Measurements from ENCODE around the gene OR52H1.
"Not testable (repeated sequence)": the region's sequence is repeated elsewhere in the genome, so short reads cannot be mapped to it uniquely, and the experiment has no call there.

OR52H1 gene

DNA sequence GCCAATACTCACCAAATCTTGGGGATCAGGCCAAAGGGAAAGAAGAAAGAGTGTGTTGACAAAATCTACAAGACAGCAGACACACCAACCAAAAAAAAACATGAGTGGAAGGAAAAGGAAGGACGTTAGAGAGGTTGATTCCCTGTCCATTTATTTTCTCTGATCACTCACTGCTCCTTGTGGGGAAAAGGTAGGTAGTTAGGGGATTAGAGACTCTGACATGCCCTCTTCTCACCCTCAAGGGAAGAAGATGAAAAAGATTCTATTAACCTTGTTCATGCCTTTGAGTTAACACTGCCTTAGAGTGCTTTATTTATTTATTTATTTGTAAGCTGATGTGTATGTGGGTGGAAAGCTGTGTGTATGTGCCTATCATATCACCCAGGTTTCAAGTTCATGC, at the start of gene OR52H1:
Gene OR52H1, minus strand, starts transcription at position 101 of the 400 bp plus-strand sequence. CDS start 3,035 bp downstream, outside the sequence.
- Histone ChIP-seq H3K27ac (ENCODE audit: low read depth, low read length) (no peak within 1 kb of the TSS), H3K4me3 (ENCODE audit: low read depth, low read length) (no peak within 1 kb of the TSS), H3K36me3 (ENCODE audit: control insufficient read depth, insufficient read depth, low read length) (no peaks in the 10 kb centered on the region), H3K4me1 (ENCODE audit: control insufficient read depth, insufficient read depth, low read length) (no peaks in the 10 kb centered on the region), H3K27me3 (ENCODE audit: control insufficient read depth, insufficient read depth, low read length) (no peaks in the 10 kb centered on the region), H3K9ac (ENCODE audit: low read length) (no peak within 1 kb of the TSS), H3K9me3 (ENCODE audit: control insufficient read depth, insufficient read depth, low read depth, low read length) (no peaks in the 10 kb centered on the region)

DNA sequence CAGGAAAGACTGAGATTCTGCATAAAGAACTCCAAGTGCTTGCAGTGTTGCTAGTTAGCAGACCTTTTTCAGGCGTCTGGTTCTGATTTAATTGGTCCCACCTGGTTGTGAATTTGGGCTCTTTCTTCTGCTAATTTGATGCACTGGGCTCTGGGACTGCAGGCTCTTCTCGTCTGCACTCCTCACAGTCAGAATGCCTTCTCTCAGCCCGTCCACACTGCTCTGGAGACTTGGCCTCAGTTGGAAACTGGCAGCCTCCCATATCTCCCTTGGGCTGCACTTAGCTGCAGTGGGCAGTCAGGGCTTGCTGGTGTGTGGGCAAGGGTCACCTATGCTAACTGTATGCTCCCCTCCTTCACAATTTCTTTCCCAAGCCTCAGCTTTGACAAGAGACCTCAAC, 49.6 kb upstream of the OR52H1 start:
- no peak overlapping the region for H3K27ac ChIP-seq (ENCODE audit: low read depth, low read length)
- no peaks in the 10 kb centered on the region for H3K9me3 ChIP-seq (ENCODE audit: control insufficient read depth, insufficient read depth, low read depth, low read length)
- peaks cover 25% of the 10 kb centered on the region for H3K4me1 ChIP-seq (ENCODE audit: control insufficient read depth, insufficient read depth, low read length)
- H3K36me3 ChIP-seq (ENCODE audit: control insufficient read depth, insufficient read depth, low read length) = no peaks in the 10 kb centered on the region
- peak overlapping the region; percentile 75 for H3K4me3 ChIP-seq (ENCODE audit: low read depth, low read length)
- H3K9ac ChIP-seq (ENCODE audit: low read length) = no peak overlapping the region
- H3K27me3 ChIP-seq (ENCODE audit: control insufficient read depth, insufficient read depth, low read length) = no peaks in the 10 kb centered on the region

DNA sequence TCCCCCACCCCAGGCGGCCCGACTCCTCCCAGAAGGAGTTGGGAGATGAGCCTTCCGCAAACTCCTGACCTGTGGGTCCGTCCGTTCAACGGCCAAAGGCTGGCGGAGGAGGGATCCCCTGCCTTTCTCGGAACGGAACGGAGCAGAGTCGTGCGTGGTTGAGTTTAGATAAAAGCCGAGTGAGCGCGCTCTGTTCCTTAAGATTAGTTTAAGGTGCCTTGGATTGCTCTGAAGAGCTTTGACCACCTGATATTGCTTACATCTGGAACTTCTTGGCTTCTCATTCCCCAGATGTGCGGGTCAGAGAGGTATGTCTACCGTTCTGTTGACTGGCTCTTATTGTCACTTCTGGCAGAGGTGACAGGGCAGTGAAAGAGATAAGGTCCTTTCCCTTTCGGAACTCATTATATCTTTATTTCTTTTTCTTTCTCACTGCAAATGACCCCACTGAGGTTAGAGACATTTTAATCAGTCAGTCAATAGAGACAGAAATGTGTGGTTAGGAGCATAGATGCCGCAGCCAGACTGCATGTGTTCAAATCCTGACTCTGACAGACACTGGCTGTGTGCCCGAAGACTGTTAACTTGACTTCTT, 48.4 kb upstream of the OR52H1 start, which contains the start of gene TRIM6:
Gene TRIM6, plus strand, starts transcription at position 31 of the 595 bp plus-strand sequence. Its CDS starts 261 bp downstream, at position 292.
- Histone ChIP-seq H3K9me3 (ENCODE audit: control insufficient read depth, insufficient read depth, low read depth, low read length) (no peaks in the 10 kb centered on the region), H3K4me1 (ENCODE audit: control insufficient read depth, insufficient read depth, low read length) (peaks cover 25% of the 10 kb centered on the region), H3K36me3 (ENCODE audit: control insufficient read depth, insufficient read depth, low read length) (no peaks in the 10 kb centered on the region), H3K9ac (ENCODE audit: low read length) (peak within 1 kb of the TSS; percentile 63), H3K27ac (ENCODE audit: low read depth, low read length) (peak within 1 kb of the TSS; percentile 70; the same call in 1 of the 2 replicates), H3K4me3 (ENCODE audit: low read depth, low read length) (peak within 1 kb of the TSS; percentile 75), H3K27me3 (ENCODE audit: control insufficient read depth, insufficient read depth, low read length) (no peaks in the 10 kb centered on the region)

DNA sequence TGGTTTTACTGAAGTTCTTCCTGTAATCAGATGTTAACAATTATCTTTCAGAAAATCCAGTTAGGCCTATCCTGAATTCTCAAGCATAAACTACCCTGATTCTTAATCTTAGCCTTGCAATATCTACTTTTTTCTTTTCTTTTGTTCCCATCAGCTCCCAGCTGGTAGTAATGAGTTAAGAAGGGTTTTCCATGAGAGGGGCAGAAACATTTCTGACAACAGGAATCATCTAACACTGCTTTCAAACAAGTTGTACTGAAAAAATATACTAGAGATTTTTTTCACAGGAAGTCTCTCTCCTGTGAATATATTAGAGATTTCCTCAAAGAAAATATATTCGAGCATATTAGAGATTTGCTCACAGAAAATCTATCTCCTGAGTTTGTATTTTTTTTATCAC, 44.8 kb upstream of the OR52H1 start:
- Histone ChIP-seq H3K27ac (ENCODE audit: low read depth, low read length) (no peak overlapping the region), H3K9ac (ENCODE audit: low read length) (no peak overlapping the region), H3K27me3 (ENCODE audit: control insufficient read depth, insufficient read depth, low read length) (no peaks in the 10 kb centered on the region), H3K4me1 (ENCODE audit: control insufficient read depth, insufficient read depth, low read length) (peaks cover 9% of the 10 kb centered on the region; the same call in 1 of the 2 replicates), H3K4me3 (ENCODE audit: low read depth, low read length) (no peak overlapping the region), H3K9me3 (ENCODE audit: control insufficient read depth, insufficient read depth, low read depth, low read length) (0 out of 2 replicates have a peak, but pooled peaks cover 2% of the 10 kb centered on the region), H3K36me3 (ENCODE audit: control insufficient read depth, insufficient read depth, low read length) (no peaks in the 10 kb centered on the region)

DNA sequence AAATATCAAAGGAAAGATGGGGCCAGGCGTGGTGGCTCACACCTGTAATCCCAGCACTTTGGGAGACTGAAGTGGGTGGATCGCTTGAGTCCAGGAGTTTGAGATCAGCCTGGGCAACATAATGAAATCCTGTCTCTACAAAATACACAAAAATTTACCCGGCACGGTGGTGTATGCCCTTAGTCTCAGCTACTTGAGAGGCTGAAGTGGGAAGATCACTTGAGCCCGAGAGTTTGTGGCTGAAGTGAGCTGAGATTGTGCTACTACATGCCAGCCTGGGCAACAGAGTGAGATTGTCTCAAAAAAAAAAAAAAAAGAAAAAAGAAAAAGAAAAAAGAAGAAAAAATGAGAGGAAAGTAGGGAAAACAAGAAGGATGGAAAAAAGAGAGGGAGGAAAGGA, 44.3 kb upstream of the OR52H1 start:
- H3K9ac ChIP-seq (ENCODE audit: low read length) = no peak overlapping the region
- 0 out of 2 replicates have a peak, but pooled peaks cover 2% of the 10 kb centered on the region for H3K9me3 ChIP-seq (ENCODE audit: control insufficient read depth, insufficient read depth, low read depth, low read length)
- H3K36me3 ChIP-seq (ENCODE audit: control insufficient read depth, insufficient read depth, low read length) = no peaks in the 10 kb centered on the region
- no peak overlapping the region for H3K4me3 ChIP-seq (ENCODE audit: low read depth, low read length)
- no peak overlapping the region for H3K27ac ChIP-seq (ENCODE audit: low read depth, low read length)
- H3K27me3 ChIP-seq (ENCODE audit: control insufficient read depth, insufficient read depth, low read length) = no peaks in the 10 kb centered on the region
- H3K4me1 ChIP-seq (ENCODE audit: control insufficient read depth, insufficient read depth, low read length) = peaks cover 3% of the 10 kb centered on the region; the same call in 1 of the 2 replicates

DNA sequence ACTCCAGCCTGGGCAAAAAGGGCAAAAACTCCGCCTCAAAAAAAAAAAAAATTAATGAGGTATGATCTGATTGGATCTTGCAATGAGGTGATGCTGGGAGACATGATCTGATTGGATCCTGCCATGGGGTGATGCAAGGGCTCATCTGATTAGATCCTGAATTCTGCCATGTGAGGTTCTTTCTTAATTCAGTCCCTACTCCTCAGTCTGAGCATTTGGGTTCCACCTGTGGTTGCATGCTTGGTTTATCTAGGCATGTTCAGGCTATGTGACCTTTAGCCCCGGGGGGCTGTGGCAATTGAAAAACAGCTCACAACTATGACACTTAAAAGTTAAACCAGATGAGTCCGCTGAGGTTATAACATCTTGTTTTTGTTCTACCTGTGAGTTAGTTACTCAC, 43.3 kb upstream of the OR52H1 start:
- Histone ChIP-seq H3K9ac (ENCODE audit: low read length) (no peak overlapping the region), H3K36me3 (ENCODE audit: control insufficient read depth, insufficient read depth, low read length) (no peaks in the 10 kb centered on the region), H3K4me1 (ENCODE audit: control insufficient read depth, insufficient read depth, low read length) (no peaks in the 10 kb centered on the region), H3K9me3 (ENCODE audit: control insufficient read depth, insufficient read depth, low read depth, low read length) (0 out of 2 replicates have a peak, but pooled peaks cover 2% of the 10 kb centered on the region), H3K4me3 (ENCODE audit: low read depth, low read length) (no peak overlapping the region), H3K27ac (ENCODE audit: low read depth, low read length) (no peak overlapping the region), H3K27me3 (ENCODE audit: control insufficient read depth, insufficient read depth, low read length) (no peaks in the 10 kb centered on the region)

DNA sequence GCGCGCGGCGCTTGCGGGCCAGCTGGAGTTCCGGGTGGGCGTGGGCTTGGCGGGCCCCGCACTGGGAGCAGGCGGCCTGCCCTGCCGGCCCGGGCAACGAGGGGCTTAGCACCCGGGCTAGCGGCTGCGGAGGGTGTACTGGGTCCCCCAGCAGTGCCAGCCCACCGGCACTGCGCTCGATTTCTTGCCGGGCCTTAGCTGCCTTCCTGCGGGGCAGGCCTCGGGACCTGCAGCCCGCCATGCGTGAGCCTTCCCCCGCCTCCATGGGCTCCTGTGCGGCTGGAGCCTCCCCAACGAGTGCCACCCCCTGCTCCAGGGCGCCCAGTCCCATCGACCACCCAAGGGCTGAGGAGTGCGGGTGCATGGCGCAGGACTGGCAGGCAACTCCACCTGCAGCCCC, 41.6 kb upstream of the OR52H1 start:
- not testable (repeated sequence) for H3K4me1 ChIP-seq (ENCODE audit: control insufficient read depth, insufficient read depth, low read length); H3K27ac ChIP-seq (ENCODE audit: low read depth, low read length); H3K27me3 ChIP-seq (ENCODE audit: control insufficient read depth, insufficient read depth, low read length); H3K36me3 ChIP-seq (ENCODE audit: control insufficient read depth, insufficient read depth, low read length); H3K4me3 ChIP-seq (ENCODE audit: low read depth, low read length); H3K9ac ChIP-seq (ENCODE audit: low read length); H3K9me3 ChIP-seq (ENCODE audit: control insufficient read depth, insufficient read depth, low read depth, low read length)

DNA sequence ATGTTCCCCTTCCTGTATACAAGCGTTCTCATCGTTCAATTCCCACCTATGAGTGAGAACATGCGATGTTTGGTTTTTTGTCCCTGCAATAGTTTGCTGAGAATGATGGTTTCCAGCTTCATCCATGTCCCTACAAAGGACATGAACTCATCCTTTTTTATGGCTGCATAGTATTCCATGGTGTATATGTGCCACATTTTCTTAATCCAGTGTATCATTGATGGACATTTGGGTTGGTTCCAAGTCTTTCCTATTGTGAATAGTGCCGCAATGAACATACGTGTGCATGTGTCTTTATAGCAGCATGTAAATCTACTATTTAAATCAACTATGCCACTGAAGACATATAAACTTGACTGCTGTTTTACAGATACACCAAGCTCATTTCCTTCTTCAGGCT, 36.1 kb upstream of the OR52H1 start:
- not testable (repeated sequence) for H3K36me3 ChIP-seq (ENCODE audit: control insufficient read depth, insufficient read depth, low read length); H3K4me1 ChIP-seq (ENCODE audit: control insufficient read depth, insufficient read depth, low read length); H3K9me3 ChIP-seq (ENCODE audit: control insufficient read depth, insufficient read depth, low read depth, low read length); H3K27me3 ChIP-seq (ENCODE audit: control insufficient read depth, insufficient read depth, low read length); H3K4me3 ChIP-seq (ENCODE audit: low read depth, low read length); H3K9ac ChIP-seq (ENCODE audit: low read length); H3K27ac ChIP-seq (ENCODE audit: low read depth, low read length)

DNA sequence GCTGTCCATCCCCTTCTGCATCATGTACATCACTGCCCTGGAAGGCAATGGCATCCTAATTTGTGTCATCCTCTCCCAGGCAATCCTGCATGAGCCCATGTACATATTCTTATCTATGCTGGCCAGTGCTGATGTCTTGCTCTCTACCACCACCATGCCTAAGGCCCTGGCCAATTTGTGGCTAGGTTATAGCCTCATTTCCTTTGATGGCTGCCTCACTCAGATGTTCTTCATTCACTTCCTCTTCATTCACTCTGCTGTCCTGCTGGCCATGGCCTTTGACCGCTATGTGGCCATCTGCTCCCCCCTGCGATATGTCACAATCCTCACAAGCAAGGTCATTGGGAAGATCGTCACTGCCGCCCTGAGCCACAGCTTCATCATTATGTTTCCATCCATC, 32.7 kb upstream of the OR52H1 start:
- Histone ChIP-seq H3K4me3 (ENCODE audit: low read depth, low read length) (no peak overlapping the region), H3K9ac (ENCODE audit: low read length) (no peak overlapping the region), H3K27ac (ENCODE audit: low read depth, low read length) (no peak overlapping the region), H3K9me3 (ENCODE audit: control insufficient read depth, insufficient read depth, low read depth, low read length) (no peaks in the 10 kb centered on the region), H3K36me3 (ENCODE audit: control insufficient read depth, insufficient read depth, low read length) (no peaks in the 10 kb centered on the region), H3K27me3 (ENCODE audit: control insufficient read depth, insufficient read depth, low read length) (no peaks in the 10 kb centered on the region), H3K4me1 (ENCODE audit: control insufficient read depth, insufficient read depth, low read length) (no peaks in the 10 kb centered on the region)

DNA sequence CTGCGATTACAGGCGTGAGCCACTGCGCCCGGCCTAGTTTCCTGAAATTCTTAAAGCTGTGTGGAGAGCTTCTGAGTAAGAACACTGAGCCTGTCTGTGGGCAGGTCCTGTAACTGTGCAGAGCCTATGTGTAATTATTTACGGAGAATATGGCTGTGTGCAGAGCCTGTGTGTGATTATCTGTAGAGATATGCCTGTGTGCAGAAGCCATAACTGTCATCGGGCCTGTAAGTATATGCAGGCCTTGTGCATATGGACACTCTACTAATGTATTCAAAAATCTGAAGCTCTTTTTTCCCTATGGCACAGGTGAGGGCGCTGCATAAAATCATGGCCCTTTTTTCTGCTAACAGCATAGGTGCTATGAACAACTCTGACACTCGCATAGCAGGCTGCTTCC, 32.2 kb upstream of the OR52H1 start, which contains the start of gene OR52B6:
Gene OR52B6, plus strand, starts transcription at position 301 of the 400 bp plus-strand sequence. Its CDS starts 0 bp downstream, at position 301.
- Histone ChIP-seq H3K27ac (ENCODE audit: low read depth, low read length) (no peak within 1 kb of the TSS), H3K4me3 (ENCODE audit: low read depth, low read length) (no peak within 1 kb of the TSS), H3K9ac (ENCODE audit: low read length) (no peak within 1 kb of the TSS), H3K4me1 (ENCODE audit: control insufficient read depth, insufficient read depth, low read length) (no peaks in the 10 kb centered on the region), H3K27me3 (ENCODE audit: control insufficient read depth, insufficient read depth, low read length) (no peaks in the 10 kb centered on the region), H3K36me3 (ENCODE audit: control insufficient read depth, insufficient read depth, low read length) (no peaks in the 10 kb centered on the region), H3K9me3 (ENCODE audit: control insufficient read depth, insufficient read depth, low read depth, low read length) (no peaks in the 10 kb centered on the region)

DNA sequence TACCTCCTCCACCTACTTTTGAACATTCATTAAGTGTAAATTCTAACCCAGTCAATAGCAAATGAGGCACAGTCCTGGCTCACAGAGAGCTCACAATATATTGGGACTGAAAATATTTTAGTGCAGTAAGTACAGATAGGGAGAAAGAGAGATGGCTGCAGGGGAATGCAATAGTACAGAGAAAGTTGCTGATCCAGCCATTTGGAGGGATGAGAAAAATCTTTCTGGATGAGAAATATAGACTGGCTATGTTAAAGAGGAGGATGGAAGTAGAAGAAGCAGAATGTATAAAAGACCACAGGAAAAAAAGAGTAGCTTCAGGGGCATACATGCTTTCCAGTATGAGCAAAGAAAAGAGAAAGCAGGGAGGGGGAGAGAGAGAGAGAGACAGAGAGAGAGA, 28.8 kb upstream of the OR52H1 start:
- H3K27ac ChIP-seq (ENCODE audit: low read depth, low read length) = no peak overlapping the region
- no peak overlapping the region for H3K4me3 ChIP-seq (ENCODE audit: low read depth, low read length)

More for the DNA sequence above, 28.8 kb upstream of the OR52H1 start:
- Histone ChIP-seq H3K9me3 (ENCODE audit: control insufficient read depth, insufficient read depth, low read depth, low read length) (no peaks in the 10 kb centered on the region), H3K9ac (ENCODE audit: low read length) (no peak overlapping the region), H3K4me1 (ENCODE audit: control insufficient read depth, insufficient read depth, low read length) (no peaks in the 10 kb centered on the region), H3K27me3 (ENCODE audit: control insufficient read depth, insufficient read depth, low read length) (no peaks in the 10 kb centered on the region), H3K36me3 (ENCODE audit: control insufficient read depth, insufficient read depth, low read length) (no peaks in the 10 kb centered on the region)
